ENCODE results near the gene STKLD1.

DNA sequence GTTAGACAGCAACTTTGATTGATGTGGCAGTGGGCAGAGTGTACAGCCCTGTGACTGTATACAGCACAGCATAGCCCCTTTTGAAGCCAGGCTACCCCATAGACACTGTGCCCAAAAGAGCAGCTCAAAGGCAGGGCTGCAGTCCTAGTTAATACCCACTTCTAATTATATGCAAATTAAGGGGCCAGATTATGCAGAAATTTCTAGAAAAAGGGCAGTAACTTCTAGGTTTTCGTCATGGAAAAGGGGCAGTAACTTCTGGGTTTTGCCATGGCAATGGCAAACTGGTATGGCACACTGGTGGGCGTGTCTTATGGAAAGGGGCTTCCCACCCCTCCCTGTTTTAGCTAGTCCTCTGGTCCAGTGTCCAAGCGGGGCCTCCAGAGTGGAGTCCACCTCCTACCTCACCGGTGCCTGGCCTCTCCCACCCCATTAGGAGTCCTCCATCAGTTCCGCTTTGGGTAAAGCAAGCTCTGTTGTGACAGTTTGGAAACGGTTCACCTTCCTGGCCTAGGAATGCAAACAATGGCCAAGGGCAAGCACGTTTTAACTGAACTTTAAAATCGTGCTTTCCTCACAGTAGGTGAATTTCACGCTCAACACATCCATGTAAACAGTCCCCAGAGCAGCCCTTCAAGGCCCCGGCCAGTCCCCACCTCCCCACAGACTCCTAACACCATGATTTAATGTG, 51.6 kb downstream of the STKLD1 start:
- no peak for TF ChIP-seq MAX (IDR thresholded peaks at IDR 0.05)
- no peak for TF ChIP-seq CEBPB (IDR thresholded peaks at IDR 0.05)
- TF ChIP-seq CREB1 (IDR thresholded peaks at IDR 0.05; ENCODE audit: low read depth) = no peak

All from Ishikawa (cell line).